ENCODE results near the gene TCIRG1.

TCIRG1 gene

DNA sequence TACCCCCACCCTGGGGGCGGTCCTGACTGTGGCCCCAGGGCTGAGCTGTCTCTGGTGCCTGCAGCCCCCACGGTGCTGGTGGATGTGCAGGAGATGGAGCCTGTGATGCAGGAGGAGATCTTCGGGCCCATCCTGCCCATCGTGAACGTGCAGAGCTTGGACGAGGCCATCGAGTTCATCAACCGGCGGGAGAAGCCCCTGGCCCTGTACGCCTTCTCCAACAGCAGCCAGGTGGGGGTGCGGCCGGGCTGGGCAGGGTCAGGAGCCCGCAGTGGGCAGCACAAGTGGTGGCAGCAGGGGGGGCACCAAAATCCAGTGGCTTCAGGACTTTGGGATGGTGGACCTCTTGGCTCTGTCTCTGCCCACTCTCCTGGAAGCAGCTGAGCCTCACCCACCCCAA lies 16.3 kb upstream of the TCIRG1 start:
- Histone ChIP-seq H3K27me3 (ENCODE audit: insufficient read depth, low read length) (no peaks in the 10 kb centered on the region), H3K27ac (ENCODE audit: low read depth, low read length) (no peak overlapping the region), H3K4me1 (ENCODE audit: insufficient read depth, low read length) (no peaks in the 10 kb centered on the region), H3K36me3 (ENCODE audit: insufficient read depth, low read length) (peaks cover 11% of the 10 kb centered on the region), H3K9ac (ENCODE audit: low read depth, low read length) (no peak overlapping the region), H3K9me3 (ENCODE audit: insufficient read depth, low read depth, low read length) (no peaks in the 10 kb centered on the region), H3K4me3 (ENCODE audit: low read length) (no peak overlapping the region)
- WGBS: 83% methylated on average over 12 of the region's 13 CpGs

- 89% methylated on average over 5 of the region's 5 CpGs for WGBS
- H3K4me1 ChIP-seq (ENCODE audit: insufficient read depth, low read length): peaks cover 1% of the 10 kb centered on the region; the same call in 1 of the 2 replicates
- no peaks in the 10 kb centered on the region for H3K27me3 ChIP-seq (ENCODE audit: insufficient read depth, low read length)
- H3K4me3 ChIP-seq (ENCODE audit: low read length): no peak overlapping the region
- no peak overlapping the region for H3K27ac ChIP-seq (ENCODE audit: low read depth, low read length)
- H3K36me3 ChIP-seq (ENCODE audit: insufficient read depth, low read length): peaks cover 11% of the 10 kb centered on the region
- no peaks in the 10 kb centered on the region for H3K9me3 ChIP-seq (ENCODE audit: insufficient read depth, low read depth, low read length)
- no peak overlapping the region for H3K9ac ChIP-seq (ENCODE audit: low read depth, low read length)
Measured at GRCh38 chr11:68024508-68024907, 14.3 kb upstream of the TCIRG1 start.

DNA sequence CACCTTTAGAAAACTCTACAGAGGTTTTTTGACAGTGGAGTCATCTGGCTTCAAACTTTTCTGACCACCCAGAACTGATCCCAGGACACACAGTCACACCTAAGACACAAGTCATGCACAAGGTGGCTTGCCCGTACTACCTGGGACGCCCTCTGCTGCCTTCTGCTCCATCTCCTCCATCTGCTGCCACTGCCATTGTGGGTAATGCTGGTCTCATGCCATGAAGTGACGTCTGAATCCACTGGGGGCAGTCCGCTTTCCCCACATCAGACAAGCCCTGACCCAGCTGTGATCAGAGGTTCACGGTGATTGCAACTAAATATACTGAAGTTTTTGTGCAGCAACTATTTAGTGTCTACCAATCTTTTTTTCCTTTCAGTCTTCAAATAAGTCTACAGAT lies 13.8 kb upstream of the TCIRG1 start:
- no peak overlapping the region for H3K27ac ChIP-seq (ENCODE audit: low read depth, low read length)
- peaks cover 11% of the 10 kb centered on the region for H3K36me3 ChIP-seq (ENCODE audit: insufficient read depth, low read length)
- H3K27me3 ChIP-seq (ENCODE audit: insufficient read depth, low read length): no peaks in the 10 kb centered on the region
- 81% methylated on average over 5 of the region's 5 CpGs for WGBS
- no peak overlapping the region for H3K4me3 ChIP-seq (ENCODE audit: low read length)
- no peak overlapping the region for H3K9ac ChIP-seq (ENCODE audit: low read depth, low read length)
- peaks cover 3% of the 10 kb centered on the region; the same call in 1 of the 2 replicates for H3K4me1 ChIP-seq (ENCODE audit: insufficient read depth, low read length)
- no peaks in the 10 kb centered on the region for H3K9me3 ChIP-seq (ENCODE audit: insufficient read depth, low read depth, low read length)

GRCh38 chr11:68026391-68027105 lies 12.3 kb upstream of the TCIRG1 start:
- peaks cover 11% of the 10 kb centered on the region for H3K36me3 ChIP-seq (ENCODE audit: insufficient read depth, low read length)
- H3K9ac ChIP-seq (ENCODE audit: low read depth, low read length): no peak overlapping the region
- H3K27me3 ChIP-seq (ENCODE audit: insufficient read depth, low read length): no peaks in the 10 kb centered on the region
- no peaks in the 10 kb centered on the region for H3K9me3 ChIP-seq (ENCODE audit: insufficient read depth, low read depth, low read length)
- H3K4me3 ChIP-seq (ENCODE audit: low read length): no peak overlapping the region
- WGBS: 91% methylated on average over 18 of the region's 18 CpGs
- peaks cover 4% of the 10 kb centered on the region; the same call in 1 of the 2 replicates for H3K4me1 ChIP-seq (ENCODE audit: insufficient read depth, low read length)
- H3K27ac ChIP-seq (ENCODE audit: low read depth, low read length): no peak overlapping the region

GRCh38 chr11:68027667-68028066 lies 11.2 kb upstream of the TCIRG1 start:
- Histone ChIP-seq H3K4me3 (ENCODE audit: low read length) (no peak overlapping the region), H3K27ac (ENCODE audit: low read depth, low read length) (no peak overlapping the region), H3K36me3 (ENCODE audit: insufficient read depth, low read length) (peaks cover 19% of the 10 kb centered on the region), H3K9ac (ENCODE audit: low read depth, low read length) (no peak overlapping the region), H3K4me1 (ENCODE audit: insufficient read depth, low read length) (peaks cover 9% of the 10 kb centered on the region; the same call in 1 of the 2 replicates), H3K27me3 (ENCODE audit: insufficient read depth, low read length) (no peaks in the 10 kb centered on the region), H3K9me3 (ENCODE audit: insufficient read depth, low read depth, low read length) (no peaks in the 10 kb centered on the region)
- WGBS: 91% methylated on average over 21 of the region's 21 CpGs

DNA sequence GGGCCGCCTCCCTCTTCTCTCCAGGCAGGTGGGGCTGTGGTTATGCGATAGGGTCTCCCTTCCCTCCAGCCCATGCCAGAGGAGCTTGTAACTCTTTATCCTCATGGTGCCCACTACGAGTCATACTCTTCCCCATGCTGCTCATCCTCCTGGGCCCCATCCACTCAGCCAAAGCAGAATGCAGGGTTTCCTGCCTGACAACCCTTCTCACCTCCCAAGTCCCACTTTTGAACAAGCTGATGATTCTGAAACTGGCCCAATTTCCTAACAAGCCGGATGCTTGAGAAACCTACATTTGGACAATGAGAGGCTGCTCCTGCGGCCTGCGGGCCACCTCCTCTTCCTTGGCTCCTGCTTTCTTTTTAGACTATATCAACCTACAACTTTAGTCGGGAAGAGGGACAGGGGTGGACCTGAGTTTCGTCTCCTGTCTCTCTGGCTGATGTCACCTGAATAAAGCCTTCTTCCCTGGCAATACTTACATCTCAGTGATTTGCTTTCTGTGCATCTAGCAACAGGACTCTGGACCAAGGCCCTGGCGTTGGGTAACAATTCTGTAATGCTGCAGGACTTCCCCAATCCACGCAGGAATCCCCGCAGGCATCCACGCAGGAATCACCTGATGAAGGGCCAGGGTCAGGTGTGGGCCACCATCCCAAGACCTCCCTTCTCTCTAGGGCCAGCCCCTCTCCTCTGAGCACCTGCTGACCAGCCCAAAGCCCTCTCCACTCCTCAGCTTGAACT lies 9.9 kb upstream of the TCIRG1 start:
- 94% methylated on average over 12 of the region's 12 CpGs for WGBS
- Histone ChIP-seq H3K4me1 (ENCODE audit: insufficient read depth, low read length) (peaks cover 9% of the 10 kb centered on the region; the same call in 1 of the 2 replicates), H3K27me3 (ENCODE audit: insufficient read depth, low read length) (no peaks in the 10 kb centered on the region), H3K4me3 (ENCODE audit: low read length) (no peak overlapping the region), H3K9me3 (ENCODE audit: insufficient read depth, low read depth, low read length) (no peaks in the 10 kb centered on the region), H3K27ac (ENCODE audit: low read depth, low read length) (no peak overlapping the region), H3K36me3 (ENCODE audit: insufficient read depth, low read length) (peaks cover 32% of the 10 kb centered on the region), H3K9ac (ENCODE audit: low read depth, low read length) (no peak overlapping the region)

GRCh38 chr11:68030318-68031143 lies 8.3 kb upstream of the TCIRG1 start, which contains the start of gene NDUFS8:
Gene NDUFS8 (plus strand): TSS chr11:68030681. CDS start chr11:68032152, 1,471 bp downstream.
- H3K4me3 ChIP-seq (ENCODE audit: low read length): peak within 1 kb of the TSS; percentile 85
- peak within 1 kb of the TSS; percentile 87 for H3K9ac ChIP-seq (ENCODE audit: low read depth, low read length)
- no peaks in the 10 kb centered on the region for H3K27me3 ChIP-seq (ENCODE audit: insufficient read depth, low read length)
- H3K27ac ChIP-seq (ENCODE audit: low read depth, low read length): peak within 1 kb of the TSS; percentile 72
- no peaks in the 10 kb centered on the region for H3K9me3 ChIP-seq (ENCODE audit: insufficient read depth, low read depth, low read length)
- peaks cover 32% of the 10 kb centered on the region for H3K36me3 ChIP-seq (ENCODE audit: insufficient read depth, low read length)
- H3K4me1 ChIP-seq (ENCODE audit: insufficient read depth, low read length): peaks cover 9% of the 10 kb centered on the region; the same call in 1 of the 2 replicates
- WGBS: under 1% methylated on average over 56 of the region's 56 CpGs

DNA sequence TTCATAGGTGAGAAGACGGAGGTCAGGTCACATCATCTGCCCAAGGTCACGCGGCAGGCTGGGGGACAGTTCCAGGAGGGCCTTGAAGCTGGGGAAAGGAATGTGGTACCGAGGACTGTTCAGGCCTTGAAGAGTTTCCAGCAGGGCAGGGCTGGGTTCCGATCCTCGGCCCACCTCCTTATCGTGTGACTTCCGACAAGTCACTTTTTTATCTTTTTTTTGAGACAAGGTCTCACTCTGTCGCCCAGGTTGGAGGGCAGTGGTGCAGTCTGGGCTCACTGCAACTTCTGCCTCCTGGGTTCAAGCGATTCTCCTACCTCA lies 7.7 kb upstream of the TCIRG1 start:
- 23% methylated on average over 10 of the region's 10 CpGs for WGBS

GRCh38 chr11:68032003-68032402 lies 6.8 kb upstream of the TCIRG1 start:
- H3K4me1 ChIP-seq (ENCODE audit: insufficient read depth, low read length): peaks cover 9% of the 10 kb centered on the region; the same call in 1 of the 2 replicates
- peak overlapping the region; percentile 85 for H3K4me3 ChIP-seq (ENCODE audit: low read length)
- H3K27ac ChIP-seq (ENCODE audit: low read depth, low read length): no peak overlapping the region
- no peak overlapping the region for H3K9ac ChIP-seq (ENCODE audit: low read depth, low read length)
- no peaks in the 10 kb centered on the region for H3K27me3 ChIP-seq (ENCODE audit: insufficient read depth, low read length)
- 96% methylated on average over 8 of the region's 9 CpGs for WGBS
- no peaks in the 10 kb centered on the region for H3K9me3 ChIP-seq (ENCODE audit: insufficient read depth, low read depth, low read length)
- peaks cover 29% of the 10 kb centered on the region for H3K36me3 ChIP-seq (ENCODE audit: insufficient read depth, low read length)

More for the DNA sequence above, 7.7 kb upstream of the TCIRG1 start:
- H3K4me3 ChIP-seq (ENCODE audit: low read length): peak overlapping the region; percentile 85
- H3K9ac ChIP-seq (ENCODE audit: low read depth, low read length): peak overlapping the region; percentile 87
- H3K36me3 ChIP-seq (ENCODE audit: insufficient read depth, low read length): peaks cover 29% of the 10 kb centered on the region
- H3K27me3 ChIP-seq (ENCODE audit: insufficient read depth, low read length): no peaks in the 10 kb centered on the region
- peaks cover 9% of the 10 kb centered on the region; the same call in 1 of the 2 replicates for H3K4me1 ChIP-seq (ENCODE audit: insufficient read depth, low read length)
- no peaks in the 10 kb centered on the region for H3K9me3 ChIP-seq (ENCODE audit: insufficient read depth, low read depth, low read length)
- H3K27ac ChIP-seq (ENCODE audit: low read depth, low read length): peak overlapping the region; percentile 72

- H3K27me3 ChIP-seq (ENCODE audit: insufficient read depth, low read length): no peaks in the 10 kb centered on the region
- no peak overlapping the region for H3K4me3 ChIP-seq (ENCODE audit: low read length)
- peaks cover 29% of the 10 kb centered on the region for H3K36me3 ChIP-seq (ENCODE audit: insufficient read depth, low read length)
- H3K9ac ChIP-seq (ENCODE audit: low read depth, low read length): no peak overlapping the region
- peaks cover 10% of the 10 kb centered on the region; the same call in 1 of the 2 replicates for H3K4me1 ChIP-seq (ENCODE audit: insufficient read depth, low read length)
- 94% methylated on average over 29 of the region's 29 CpGs for WGBS
- H3K27ac ChIP-seq (ENCODE audit: low read depth, low read length): no peak overlapping the region
- H3K9me3 ChIP-seq (ENCODE audit: insufficient read depth, low read depth, low read length): no peaks in the 10 kb centered on the region
Measured at GRCh38 chr11:68032997-68033707, 5.7 kb upstream of the TCIRG1 start.

Measured in HUES64 (cell line).